GM21528 (cell line): ENCODE data around the gene MRPL36.
"Not testable (repeated sequence)": the region's sequence is repeated elsewhere in the genome, so short reads cannot be mapped to it uniquely, and the experiment has no call there.

Experiments
- ATAC-seq: cut with Tn5 transposase; IDR thresholded peaks from one replicate; pipeline ENCODE4 v1.9.1; 2021; ENCODE audit warnings: mild to moderate bottlenecking, moderate library complexity; ENCODE audit not compliant: unreplicated experiment, low FRiP score

Gene MRPL36

DNA sequence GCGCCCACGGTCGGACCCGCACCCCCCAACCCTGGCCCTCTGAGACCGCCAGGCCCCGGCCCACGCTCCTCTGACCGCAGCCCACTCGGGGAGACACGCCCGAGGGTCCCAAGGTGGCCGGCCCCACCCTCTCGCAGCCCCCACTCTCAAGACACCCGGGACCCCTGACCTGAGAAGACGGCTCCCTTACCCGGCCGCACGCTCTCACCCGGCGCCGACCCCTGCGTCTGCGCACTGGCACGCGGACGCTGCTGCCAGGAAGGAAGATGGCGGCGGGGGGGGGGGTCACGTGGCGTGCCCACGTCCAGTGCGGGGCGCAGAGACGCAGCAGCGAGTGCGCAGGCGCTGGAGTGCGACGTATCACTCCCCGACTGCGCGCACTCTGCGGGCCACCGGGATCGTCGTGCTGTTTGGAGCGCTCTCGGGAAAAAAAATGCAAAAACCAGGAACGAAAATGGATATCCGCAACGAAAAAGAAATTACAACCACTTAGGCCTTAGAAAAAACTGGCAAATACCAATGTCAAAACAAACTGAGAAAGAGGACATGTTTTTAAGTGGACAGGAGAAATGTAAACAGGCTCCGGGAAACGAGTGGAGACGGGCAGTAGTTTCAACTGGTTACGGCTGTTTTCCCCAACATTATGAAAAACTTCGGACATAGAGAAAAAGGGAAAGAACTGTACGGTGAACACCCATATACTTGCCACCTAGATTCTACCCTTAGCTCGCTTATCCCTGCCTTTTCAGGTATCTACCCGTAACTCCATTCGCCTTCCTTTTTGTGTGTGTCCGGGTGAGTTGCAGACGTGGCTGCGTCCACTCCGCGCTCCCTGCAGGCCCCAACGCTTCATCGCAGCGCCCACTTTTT is at the start of gene MRPL36:
Gene MRPL36 (minus strand): TSS at position 236 of the 870 bp plus-strand sequence. CDS start 902 bp downstream, outside the sequence.
- ATAC-seq = peak; percentile 57

DNA sequence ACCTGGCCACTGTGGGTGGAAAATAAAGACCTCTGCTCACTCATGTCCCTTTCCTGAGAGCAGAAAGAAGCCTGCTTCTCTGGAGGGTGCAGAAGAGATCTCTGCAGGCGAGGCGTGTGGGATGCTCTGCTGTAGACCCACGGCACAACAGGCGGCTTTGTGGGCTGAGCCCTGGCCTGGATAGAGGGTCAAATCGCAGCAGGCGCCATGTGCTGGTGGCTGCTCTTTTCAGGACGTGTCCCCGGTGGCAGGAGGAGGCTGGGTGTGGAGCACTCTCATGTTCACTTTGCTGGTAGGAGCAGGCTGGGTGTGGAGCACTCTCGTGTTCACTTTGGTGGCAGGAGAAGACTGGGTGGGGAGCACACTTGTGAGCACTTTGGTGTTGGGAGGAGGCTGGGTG is 48.0 kb upstream of the MRPL36 start:
- ATAC-seq = no peak

DNA sequence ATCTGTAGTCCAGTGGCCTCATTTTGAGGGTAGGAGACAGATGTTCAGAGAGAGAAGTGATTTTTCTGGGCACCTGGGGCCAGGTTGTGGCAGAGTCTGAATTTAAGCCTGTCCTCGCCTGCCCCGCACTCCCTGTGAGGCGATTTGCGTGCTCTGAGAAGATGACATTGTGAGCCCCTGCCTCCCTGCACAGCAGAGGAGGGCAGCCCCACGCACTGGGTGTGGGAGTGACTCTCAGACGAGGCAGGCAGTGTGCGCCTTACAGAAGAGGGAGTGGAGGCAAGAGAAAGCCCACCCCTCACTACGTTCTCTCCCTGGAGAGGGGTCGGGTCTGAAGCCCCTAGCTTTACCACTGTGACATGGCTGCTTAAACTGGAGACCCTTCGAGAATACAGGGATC is 47.4 kb upstream of the MRPL36 start:
- no peak for ATAC-seq

DNA sequence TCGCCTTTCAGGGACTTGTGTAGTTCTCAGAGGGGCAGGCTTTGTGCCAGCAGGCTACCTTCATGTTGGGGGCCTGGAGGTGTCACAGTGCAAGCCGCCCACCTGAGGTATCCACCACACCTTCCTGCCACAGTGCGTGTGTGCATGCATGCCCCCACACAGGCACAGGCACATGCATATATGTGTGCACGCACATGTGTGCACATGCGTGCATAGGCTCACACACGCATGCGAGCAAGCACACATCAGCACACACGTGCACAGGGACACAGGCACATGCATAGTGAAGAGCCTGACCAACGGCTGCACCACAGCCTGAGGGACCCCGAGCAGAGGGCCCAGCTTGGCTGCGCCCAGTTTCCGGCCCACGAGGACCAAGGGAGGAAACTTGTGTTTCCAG is 46.9 kb upstream of the MRPL36 start:
- ATAC-seq = no peak

DNA sequence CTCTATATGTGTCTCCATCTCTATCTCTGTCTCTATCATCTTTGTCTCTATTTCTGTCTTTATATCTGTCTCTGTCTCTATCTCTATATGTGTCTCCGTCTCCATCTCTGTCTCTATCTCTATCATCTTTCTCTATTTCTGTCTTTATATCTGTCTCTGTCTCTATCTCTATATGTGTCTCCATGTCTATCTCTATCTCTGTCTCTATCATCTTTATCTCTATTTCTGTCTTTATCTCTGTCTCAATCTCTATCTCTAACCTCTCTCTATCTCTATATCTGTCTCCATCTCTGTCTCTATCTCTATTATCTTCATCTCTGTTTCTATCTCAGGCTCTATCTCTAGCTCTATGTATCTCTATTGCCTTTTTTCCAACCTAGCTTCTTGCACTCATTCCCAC is 46.1 kb upstream of the MRPL36 start:
- ATAC-seq = no peak

- ATAC-seq = no peak
Measured at GRCh38 chr5:1844708-1845436, 45.2 kb upstream of the MRPL36 start.

DNA sequence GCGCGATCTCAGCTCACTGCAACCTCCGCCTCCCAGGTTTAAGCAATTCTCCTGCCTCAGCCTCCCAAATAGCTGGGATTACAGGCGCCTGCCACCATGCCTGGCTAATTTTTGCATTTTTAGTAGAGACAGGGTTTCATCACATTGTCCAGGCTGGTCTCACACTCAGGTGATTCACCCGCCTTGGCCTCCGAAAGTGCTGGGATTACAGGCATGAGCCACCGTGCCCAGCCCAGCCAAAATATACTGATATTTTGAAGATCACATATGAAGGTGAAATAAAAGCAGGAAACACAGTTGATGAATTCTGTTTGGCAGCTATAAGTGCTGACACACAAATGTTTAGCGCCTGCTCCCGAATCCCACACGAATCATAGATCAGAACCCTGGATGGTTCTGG is 44.1 kb upstream of the MRPL36 start:
- ATAC-seq = not testable (repeated sequence)

GRCh38 chr5:1842004-1842819 is 42.6 kb upstream of the MRPL36 start:
- ATAC-seq = no peak

- ATAC-seq = no peak
Measured at GRCh38 chr5:1840741-1841521, 41.3 kb upstream of the MRPL36 start.

GRCh38 chr5:1840071-1840547 is 40.5 kb upstream of the MRPL36 start:
- no peak for ATAC-seq

DNA sequence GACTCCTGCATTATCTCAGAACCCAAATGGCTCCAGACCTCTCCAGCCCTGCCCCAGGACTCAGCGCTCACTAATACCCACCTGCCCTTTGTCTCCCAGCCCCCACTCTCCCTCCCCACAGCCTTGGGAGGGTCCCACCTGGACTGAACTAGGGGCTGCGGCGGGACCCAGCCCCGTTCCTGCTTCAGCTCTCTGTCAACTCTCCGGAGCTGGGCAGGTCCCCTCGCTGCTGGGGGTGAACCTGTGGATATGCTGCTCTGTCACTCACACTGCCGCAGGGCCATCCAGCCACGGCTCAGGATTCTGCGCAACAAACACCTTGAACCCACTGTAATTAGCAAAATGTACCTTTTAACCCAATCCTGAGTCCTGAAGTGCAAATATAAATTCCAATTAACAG is 38.4 kb upstream of the MRPL36 start:
- ATAC-seq = no peak

- no peak for ATAC-seq
Measured at GRCh38 chr5:1836891-1837880, 37.5 kb upstream of the MRPL36 start.

DNA sequence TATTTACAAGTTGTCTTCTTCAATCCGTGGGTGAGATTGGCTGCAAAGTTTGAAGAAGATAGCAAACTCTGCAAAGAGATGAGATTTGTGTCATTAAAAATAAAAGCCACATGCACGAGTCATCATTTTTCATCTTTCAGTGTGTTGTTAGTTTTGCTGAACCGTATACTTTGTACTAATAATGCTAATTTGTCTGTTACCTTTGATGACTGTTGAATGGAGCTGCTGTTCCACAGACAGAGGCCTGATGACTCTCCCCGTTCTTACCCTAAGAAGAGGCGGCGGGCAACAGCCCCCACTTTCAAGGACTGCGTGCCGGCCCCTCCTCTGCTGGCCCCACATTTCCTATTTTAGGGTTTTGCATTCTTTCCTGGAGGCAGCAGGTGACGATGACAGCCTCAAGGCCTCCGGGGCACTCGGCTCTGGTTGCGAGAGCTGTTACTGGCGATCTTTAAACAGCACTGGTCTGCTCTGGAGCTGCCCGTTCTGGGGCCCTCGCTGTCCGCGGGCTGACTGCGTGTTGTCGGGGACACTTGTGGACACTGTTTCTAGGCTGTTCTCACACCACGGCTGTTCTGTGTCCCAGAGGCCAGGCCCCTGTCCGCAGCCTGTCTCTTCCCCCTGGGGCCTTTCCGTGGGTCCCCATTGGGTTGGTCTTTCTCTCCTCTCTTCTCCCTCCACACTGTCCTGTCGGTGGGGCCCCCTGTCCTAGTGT is 36.7 kb upstream of the MRPL36 start:
- ATAC-seq = no peak

- ATAC-seq = no peak
Measured at GRCh38 chr5:1835431-1835830, 35.8 kb upstream of the MRPL36 start.

GRCh38 chr5:1834721-1835429 is 35.2 kb upstream of the MRPL36 start:
- no peak for ATAC-seq

DNA sequence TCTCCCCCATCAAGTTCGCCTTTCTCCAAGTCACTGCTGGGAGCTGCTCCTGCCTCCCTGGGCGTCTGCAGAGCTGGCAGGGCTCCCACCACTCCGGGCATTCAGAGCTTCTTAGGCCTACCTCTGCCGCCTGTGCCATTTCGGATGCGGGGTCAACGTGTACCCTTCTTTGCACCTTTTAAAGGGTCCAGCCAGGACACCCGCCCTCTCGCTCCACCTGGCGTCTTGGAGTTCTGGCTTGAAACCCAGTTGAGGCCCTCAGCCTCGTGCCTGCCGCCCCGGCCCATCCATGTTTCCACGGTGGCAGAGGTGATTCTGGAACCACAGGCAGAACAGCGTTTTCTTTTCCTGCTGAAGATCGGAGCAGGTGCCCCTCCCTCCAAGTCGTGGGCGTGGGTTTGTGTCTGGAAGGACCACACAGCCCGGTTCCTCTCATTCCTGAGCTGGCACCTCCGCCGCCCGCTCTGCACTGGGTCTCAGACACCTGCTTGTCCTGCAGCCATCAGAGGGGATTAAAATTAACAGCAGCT is 34.5 kb upstream of the MRPL36 start:
- ATAC-seq = no peak

- no peak for ATAC-seq
Measured at GRCh38 chr5:1833264-1834021, 33.8 kb upstream of the MRPL36 start.
